ENCODE data around the gene GADD45B.

GADD45B gene

GRCh38 chr19:2475702-2476450 is at the start of gene GADD45B:
GADD45B (plus strand) TSS chr19:2476127; CDS start chr19:2476359, 232 bp downstream.
- DNase-seq, result peak; percentile 98 to 99

GRCh38 chr19:2426611-2427428 is 49.1 kb upstream of the GADD45B start:
- DNase-seq, result peak; percentile 9 to 54

GRCh38 chr19:2427429-2428320 is 48.3 kb upstream of the GADD45B start, which contains the start of gene TIMM13:
TIMM13 (minus strand) TSS chr19:2427586; CDS start chr19:2427533, 53 bp downstream.
- peak; percentile 95 to 96 for DNase-seq

GRCh38 chr19:2428321-2428690 is 47.6 kb upstream of the GADD45B start:
- DNase-seq, result no peak

GRCh38 chr19:2428756-2429711 is 46.9 kb upstream of the GADD45B start:
- no peak for DNase-seq

- DNase-seq, result no peak
Measured at GRCh38 chr19:2429917-2430535, 45.9 kb upstream of the GADD45B start.

GRCh38 chr19:2431318-2432055 is 44.4 kb upstream of the GADD45B start:
- no peak for DNase-seq

GRCh38 chr19:2432131-2432848 is 43.6 kb upstream of the GADD45B start:
- DNase-seq, result no peak

- no peak for DNase-seq
Measured at GRCh38 chr19:2433854-2434253, 42.1 kb upstream of the GADD45B start.

- no peak for DNase-seq
Measured at GRCh38 chr19:2434267-2434666, 41.7 kb upstream of the GADD45B start.

- DNase-seq, result no peak
Measured at GRCh38 chr19:2434721-2435265, 41.1 kb upstream of the GADD45B start.

GRCh38 chr19:2436384-2436783 is 39.5 kb upstream of the GADD45B start:
- no peak for DNase-seq

- DNase-seq, result no peak
Measured at GRCh38 chr19:2436926-2437325, 39.0 kb upstream of the GADD45B start.

- DNase-seq, result no peak
Measured at GRCh38 chr19:2438178-2438577, 37.7 kb upstream of the GADD45B start.

- no peak for DNase-seq
Measured at GRCh38 chr19:2440515-2440914, 35.4 kb upstream of the GADD45B start.

- no peak for DNase-seq
Measured at GRCh38 chr19:2441096-2441752, 34.7 kb upstream of the GADD45B start.

- no peak for DNase-seq
Measured at GRCh38 chr19:2443116-2443784, 32.7 kb upstream of the GADD45B start.

- DNase-seq, result no peak
Measured at GRCh38 chr19:2443785-2444182, 32.1 kb upstream of the GADD45B start.
